HG03280 (cell line): ENCODE data around the gene NR1H3.
A peak's percentile ranks its signal among the peaks of the same experiment; 100 is the strongest.

Source experiments
- ATAC-seq: cut with Tn5 transposase; IDR thresholded peaks from one replicate; pipeline ENCODE4 v1.9.1; 2021; ENCODE audit warnings: mild to moderate bottlenecking, moderate library complexity; ENCODE audit not compliant: unreplicated experiment

NR1H3 gene

DNA sequence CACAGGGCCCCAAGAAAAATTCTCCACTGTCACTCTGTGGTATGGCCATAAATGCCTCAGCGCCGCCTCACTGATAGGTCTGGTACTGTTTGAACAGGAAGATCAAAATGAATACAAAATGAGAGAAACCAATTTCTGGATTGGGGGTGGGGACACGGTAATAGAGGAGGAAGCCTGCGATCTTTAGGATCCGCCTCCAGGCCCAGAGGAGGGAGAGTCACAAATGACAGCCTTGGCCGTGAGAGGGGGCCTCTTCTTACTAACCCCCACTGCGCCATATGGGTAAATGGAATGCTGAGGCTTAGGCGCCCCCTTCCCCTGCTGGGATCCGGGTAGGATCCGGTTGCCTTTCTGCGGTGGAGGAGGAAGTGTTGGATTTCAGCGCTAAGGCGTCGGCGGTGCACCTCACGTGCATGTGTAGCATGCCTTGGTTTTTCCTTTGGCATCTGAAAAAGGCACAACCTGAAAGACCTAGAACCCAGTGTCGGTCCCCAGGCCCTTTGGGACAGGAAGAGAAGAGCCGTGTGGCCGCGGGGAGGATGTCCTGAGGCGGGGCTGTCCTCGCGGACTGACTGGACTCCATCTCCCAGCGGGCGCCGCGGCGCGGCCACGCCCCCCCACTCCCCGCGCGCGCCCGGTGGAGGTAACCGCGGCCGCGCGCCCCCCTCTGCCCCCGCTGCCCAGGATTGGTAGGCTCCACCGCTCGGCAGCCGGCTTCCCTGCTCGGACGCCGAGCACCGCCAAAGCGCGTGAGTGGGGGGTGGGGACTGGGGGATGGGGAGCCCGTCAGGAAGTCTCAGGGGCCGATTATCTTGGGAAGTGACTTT lies 11.4 kb downstream of the NR1H3 start:
- peak; percentile 55 for ATAC-seq

DNA sequence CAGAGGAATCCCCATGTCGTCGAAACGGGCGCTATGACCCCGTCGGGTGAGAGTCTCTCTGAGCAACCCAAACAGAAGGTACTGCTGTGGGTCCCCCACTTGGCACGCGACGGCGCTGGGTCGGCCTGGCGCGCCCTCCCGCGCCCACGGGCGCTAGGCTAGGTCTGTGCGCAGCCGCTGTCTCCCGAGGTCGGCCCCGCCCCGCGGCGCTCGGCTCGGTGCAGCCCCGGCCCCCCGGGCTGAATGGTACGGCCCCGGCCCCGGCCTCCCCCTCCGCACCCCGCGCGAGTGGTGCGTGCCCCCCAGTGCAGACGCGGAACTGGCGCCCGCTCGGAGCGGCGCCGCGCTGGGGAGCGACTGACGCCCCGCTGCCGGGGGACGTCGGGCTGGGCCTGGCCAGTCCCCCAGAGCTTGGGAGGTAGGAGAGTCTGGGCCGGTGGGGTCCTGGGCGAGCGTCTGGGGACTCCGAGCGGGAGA lies 12.1 kb downstream of the NR1H3 start, which contains the start of gene MADD:
Gene MADD, plus strand, starts transcription at position 305 of the 477 bp plus-strand sequence.
- ATAC-seq, result peak; percentile 82

DNA sequence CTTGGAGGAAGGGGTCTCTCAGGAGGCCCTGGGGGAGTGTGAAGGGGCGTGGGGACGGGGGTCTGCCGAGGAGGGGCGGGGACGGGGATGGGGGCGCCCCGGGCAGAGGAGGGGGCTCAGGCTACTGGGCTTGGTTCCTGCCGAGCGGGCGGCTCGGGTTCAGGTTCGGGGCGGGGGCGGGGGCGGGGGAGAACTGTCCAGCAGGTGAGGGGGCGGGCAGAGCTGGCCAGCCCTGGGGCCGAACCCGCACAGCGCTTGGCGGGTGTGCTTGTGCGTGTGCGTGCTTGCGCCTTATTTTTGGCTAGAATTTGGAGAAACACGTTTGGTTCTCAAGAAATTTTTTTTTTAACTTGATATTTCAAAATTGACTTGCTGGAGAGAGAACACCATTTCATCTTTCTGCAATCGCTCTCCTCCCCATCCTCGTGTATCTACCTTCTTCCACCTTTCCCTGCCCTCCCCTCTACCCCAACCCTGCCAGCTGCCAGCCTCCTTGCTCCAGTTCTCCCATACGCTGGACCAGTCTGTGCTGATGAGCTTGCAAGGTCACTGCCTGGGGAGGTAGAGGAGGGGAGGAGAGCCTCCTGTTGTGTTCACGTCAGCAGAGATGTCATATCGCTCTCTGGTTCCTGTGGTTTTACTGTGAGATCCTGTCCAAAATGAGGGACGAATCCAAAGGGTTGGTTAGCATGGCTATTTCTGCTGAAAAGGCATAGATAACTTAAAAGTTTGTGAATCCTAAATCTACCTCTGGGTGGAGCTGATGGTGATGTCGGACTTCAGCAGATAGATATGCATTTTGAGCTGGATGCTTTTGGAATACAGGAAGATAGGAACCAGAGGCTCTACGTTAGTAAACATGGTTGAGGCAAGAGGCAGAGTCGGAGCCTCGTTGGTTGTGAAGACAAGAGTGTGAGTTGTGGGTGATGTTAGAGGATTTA lies 12.8 kb downstream of the NR1H3 start:
- ATAC-seq, result no peak

DNA sequence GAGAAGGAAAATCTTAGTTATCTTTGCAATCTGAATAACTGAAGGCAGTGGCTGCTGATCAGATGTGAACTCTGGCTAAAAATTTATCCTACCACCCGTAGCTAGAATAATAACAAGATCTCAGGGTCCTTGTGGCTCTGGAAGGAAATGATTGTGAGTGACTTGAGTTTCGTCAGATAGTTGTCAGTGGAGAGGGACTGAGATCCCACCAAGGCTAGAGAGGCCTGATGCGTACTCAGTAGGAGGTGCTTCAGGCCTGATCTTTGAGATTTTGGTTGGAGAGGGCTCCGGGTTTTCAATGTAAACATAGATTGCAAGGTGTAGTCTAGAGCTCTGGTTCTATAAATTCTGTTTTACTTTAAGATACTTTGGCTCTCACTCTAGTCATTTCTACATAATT lies 13.5 kb downstream of the NR1H3 start:
- no peak for ATAC-seq

DNA sequence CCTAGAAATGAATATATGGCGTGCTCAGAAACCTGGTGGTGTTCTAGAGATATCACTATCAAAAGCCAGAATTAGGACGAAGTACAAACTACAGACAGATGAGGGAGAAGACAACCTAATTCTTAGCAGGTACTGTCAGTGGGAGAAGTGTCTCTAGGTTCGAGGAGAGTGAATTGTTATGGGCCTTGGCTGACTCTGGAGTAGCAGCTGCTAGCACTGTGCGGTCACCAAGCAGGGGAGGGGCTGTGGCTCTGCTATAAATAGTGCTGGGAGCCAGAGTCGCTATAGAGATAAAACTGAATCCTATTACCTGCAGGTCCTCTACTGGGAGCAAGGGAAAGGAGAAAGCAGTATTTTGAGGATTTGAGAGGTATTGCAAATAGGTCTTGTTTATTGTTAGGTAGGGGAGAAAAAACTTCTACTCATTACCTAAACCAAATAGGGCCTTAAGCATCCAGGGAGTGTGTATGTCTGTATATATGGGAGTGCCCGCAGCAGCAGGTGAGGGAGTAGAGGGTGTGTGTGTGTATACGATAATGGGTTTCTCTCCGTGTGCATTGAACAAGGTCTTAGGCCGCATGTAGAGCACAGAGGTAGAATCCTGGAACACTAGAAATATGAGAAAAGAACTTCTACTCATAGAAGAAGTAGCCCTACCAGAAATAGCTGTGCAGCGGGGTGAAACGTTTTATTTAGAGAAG lies 14.3 kb downstream of the NR1H3 start:
- no peak for ATAC-seq

DNA sequence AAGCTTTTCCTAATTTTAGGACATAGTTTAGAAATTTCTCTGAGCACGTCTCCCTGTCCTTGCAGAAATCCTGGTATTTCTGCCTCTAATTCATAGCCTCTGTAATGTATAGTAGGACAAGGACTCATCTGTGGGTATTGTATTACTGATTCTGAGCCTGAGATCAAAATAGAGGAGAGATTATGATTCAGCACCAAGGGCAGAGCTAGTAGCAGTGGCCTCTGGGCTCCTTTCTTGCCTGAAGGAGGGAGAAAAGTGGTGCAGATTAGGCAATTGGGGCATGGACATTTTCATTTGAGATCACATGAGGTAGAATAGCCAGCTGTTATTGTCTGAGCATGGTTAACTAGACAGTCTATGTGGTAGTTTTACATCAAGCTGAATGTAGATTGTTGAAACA lies 14.9 kb downstream of the NR1H3 start:
- ATAC-seq, result no peak

DNA sequence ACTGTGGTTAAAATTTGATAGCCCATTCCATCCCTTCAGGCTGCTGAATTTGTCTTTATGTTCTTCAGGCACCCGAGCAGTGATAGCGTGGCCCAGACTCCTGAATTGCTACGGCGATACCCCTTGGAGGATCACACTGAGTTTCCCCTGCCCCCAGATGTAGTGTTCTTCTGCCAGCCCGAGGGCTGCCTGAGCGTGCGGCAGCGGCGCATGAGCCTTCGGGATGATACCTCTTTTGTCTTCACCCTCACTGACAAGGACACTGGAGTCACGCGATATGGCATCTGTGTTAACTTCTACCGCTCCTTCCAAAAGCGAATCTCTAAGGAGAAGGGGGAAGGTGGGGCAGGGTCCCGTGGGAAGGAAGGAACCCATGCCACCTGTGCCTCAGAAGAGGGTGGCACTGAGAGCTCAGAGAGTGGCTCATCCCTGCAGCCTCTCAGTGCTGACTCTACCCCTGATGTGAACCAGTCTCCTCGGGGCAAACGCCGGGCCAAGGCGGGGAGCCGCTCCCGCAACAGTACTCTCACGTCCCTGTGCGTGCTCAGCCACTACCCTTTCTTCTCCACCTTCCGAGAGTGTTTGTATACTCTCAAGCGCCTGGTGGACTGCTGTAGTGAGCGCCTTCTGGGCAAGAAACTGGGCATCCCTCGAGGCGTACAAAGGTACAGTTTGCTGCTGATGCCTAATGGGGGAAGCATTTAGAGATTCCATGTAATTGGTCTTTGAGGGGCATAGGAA lies 16.9 kb downstream of the NR1H3 start:
- no peak for ATAC-seq

DNA sequence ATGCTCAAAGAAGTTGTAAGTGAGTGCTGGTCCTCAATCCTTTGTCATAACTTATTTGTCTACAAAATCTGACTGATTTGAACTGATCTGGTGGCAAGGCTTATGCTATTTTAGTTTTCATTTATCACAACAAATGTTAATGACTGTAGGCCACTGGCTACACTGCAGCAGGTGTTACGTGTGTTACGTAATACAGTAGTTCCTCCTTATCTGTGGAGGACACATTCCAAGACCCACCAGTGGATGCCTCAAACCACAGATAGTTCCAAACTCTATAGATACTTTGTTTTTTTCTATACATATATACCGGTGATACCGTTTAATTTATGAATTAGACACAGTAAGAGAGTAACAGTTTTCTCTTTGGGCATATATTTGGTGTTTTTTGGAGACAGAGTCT lies 19.1 kb downstream of the NR1H3 start:
- ATAC-seq, result no peak

DNA sequence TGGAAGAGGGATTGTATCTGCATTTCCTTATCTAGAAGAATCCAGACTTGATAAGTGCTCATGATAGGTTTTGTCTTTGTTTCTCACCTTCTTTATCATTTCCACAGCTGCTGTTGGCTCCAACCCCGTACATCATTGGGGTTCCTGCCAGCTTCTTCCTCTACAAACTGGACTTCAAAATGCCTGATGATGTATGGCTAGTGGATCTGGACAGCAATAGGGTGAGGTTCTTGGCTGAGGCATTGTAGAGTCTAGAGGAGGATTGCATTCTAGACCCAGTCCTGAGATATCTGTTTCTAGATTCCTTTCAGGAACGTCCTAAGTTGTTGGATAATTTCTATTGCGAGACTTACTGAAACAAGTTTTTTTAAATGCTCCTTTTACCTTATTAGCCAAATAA lies 20.3 kb downstream of the NR1H3 start:
- ATAC-seq, result no peak

DNA sequence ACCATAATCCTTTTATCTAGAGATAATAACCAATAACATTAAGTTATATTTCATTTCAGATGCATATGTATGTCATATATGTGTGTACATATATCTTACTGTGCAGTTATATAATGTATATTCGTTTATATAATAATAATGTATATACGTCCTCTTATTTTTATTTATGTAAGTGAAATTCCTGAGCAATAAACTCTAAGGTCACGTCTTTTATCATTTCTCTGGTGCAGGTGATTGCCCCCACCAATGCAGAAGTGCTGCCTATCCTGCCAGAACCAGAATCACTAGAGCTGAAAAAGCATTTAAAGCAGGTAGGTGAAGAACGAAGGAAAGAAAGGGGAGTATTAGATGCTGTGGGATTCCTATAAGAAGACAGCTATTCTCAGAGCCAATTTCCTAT lies 21.0 kb downstream of the NR1H3 start:
- ATAC-seq, result no peak

DNA sequence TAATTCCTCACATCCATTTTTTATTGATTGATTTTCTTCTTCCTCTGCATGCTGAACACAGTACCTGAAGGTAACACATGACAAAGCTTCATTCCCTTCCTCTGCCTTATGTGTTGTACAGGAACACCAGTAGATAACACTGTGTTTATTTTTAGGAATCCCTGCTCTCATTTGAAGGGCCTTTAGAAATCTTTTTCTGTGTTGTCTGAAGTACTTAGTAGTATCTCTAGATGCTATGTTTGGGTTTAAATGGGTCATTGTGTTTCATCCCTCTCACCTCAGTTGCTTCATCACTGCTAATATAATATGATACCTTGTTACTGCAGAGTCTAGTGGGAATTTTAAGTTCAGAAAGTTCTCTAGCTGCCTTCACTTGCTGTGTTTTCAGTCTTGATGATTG lies 22.3 kb downstream of the NR1H3 start:
- no peak for ATAC-seq

DNA sequence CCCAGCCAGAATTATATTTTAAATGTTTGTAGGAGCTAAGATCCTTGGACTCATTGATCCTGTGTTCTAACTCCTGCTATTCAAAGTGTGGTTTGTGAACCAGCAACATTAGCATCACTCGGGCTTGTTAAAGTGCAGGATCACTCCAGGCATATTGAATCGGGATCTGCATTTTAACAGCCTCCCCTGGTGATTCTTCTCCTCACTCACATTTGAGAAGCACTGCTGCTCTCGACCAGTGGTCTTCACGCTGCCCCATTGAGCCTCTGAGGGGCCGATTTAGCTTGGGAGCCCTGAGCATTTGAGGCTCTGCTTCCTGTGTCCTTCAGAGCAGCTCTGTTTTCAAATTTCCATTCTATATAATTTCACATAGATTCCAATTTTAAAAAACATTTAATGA lies 23.1 kb downstream of the NR1H3 start:
- ATAC-seq, result no peak

DNA sequence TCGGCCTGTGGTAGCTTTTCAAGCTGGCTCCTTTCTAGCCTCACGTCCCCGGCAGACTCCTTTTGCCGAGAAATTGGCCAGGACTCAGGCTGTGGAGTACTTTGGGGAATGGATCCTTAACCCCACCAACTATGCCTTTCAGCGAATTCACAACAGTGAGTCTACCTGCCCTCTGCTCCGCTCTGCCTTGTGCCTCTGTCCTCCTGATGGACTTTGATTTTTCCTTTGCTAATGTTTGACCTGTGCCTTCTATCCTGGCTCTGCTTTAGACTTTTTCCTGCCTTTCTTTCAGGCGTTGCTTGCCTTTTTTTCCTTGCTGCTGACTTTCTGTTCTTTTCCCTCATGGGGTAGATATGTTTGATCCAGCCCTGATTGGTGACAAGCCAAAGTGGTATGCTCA lies 24.7 kb downstream of the NR1H3 start:
- ATAC-seq, result no peak

DNA sequence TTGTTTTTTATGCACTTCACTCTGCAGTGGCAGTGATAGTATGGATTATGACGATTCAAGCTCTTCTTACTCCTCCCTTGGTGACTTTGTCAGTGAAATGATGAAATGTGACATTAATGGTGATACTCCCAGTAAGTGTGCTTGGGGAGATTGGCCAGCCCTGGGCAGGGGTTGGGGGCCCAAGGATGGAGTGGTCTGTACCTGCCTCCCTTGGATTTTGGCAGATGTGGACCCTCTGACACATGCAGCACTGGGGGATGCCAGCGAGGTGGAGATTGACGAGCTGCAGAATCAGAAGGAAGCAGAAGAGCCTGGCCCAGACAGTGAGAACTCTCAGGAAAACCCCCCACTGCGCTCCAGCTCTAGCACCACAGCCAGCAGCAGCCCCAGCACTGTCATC lies 26.4 kb downstream of the NR1H3 start:
- no peak for ATAC-seq

DNA sequence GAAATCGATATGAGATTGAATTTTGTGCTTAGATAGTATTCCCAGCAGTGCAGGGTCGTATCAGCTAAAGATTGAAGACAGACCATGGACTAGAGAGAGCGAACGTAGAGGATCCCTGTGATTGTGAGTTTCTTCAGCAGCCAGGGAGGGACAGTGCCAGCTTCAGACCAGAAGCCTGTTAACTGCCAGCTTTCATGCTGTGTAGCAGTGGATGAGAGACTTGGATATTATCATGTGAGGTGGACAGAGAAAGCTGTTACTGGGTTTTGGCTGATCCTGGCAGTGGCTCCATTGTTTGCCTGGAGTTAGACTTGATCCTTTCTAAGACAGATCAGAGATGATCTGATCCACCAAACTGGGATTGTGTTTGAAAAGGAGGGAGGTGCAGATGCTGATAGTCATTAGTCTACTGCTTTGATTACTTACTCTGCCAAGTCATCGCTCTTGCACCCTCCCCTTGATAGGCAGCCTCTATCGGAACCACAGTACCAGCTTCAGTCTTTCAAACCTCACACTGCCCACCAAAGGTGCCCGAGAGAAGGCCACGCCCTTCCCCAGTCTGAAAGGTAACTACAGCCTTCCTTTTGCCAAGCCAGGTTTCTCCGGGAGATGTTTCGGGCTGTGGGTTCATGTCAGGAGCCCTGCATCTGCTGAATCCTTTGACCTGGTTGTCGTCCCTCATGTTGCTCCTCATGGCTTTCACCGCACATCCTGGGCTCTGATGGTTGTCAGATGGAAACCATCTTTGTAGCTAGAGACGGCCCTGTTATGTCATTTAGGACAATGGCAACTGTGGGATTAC lies 28.4 kb downstream of the NR1H3 start:
- ATAC-seq, result no peak

DNA sequence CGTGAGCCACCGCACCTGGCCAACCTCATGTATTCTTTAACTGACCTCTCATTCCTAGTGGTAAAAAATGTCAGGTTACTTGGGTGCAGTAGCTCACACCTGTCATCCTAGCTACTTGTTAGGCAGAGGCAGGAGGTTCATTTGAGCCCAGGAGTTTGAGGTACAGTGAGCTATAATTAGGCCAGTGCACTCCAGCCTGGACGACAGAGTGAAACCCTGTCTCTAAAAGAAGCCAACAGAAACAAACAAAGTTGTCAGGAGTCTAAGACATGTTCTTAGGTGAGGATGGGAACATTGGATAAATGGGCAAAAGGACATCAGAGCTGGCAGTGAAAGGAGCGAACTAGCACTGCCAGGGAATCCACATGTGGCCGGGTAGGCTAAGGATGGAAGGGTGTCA lies 30.3 kb downstream of the NR1H3 start:
- no peak for ATAC-seq

DNA sequence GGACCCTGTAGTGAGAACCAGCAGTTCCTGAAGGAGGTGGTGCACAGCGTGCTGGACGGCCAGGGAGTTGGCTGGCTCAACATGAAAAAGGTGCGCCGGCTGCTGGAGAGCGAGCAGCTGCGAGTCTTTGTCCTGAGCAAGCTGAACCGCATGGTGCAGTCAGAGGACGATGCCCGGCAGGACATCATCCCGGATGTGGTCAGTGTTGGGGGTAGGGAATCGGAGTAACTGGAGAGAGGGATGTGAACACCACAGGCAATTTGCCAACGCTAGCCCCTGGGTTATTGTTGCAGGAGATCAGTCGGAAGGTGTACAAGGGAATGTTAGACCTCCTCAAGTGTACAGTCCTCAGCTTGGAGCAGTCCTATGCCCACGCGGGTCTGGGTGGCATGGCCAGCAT lies 32.1 kb downstream of the NR1H3 start:
- no peak for ATAC-seq

DNA sequence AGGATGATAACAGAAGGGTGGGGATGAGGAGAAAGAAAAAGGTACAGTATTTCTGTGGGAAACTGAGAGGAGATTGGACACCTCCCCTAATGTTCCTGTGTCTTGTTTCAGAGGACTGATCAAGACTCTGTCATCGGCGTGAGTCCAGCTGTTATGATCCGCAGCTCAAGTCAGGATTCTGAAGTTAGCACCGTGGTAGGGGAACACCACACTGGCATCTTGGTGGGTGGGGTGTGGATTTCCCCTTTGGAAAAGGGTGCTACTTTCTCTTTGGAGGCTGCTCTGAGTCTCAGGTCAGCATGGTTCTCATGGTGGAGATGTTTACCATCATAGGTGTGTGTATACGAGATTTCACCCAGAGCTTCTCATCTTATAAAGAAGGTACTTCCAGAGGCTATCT lies 37.6 kb downstream of the NR1H3 start:
- no peak for ATAC-seq

DNA sequence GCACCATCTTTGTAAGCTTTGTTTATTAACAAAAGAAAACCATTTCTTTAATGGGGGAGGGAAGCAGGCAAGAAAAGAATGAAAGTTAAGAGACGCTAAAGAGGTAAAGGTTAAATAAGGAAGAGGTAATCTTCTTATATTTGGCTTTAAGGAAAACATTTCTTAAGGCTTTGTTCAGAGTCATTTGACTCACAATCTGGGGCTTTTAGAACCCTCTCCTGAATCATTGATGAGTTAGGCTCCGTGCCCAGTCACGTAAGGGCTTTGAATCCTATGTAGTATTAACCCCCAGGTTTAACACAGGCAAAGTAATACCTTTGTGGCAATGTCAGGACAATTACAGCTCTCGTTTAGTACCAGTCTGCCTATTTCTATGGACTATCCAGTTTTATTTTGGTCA lies 38.2 kb downstream of the NR1H3 start:
- ATAC-seq, result no peak

DNA sequence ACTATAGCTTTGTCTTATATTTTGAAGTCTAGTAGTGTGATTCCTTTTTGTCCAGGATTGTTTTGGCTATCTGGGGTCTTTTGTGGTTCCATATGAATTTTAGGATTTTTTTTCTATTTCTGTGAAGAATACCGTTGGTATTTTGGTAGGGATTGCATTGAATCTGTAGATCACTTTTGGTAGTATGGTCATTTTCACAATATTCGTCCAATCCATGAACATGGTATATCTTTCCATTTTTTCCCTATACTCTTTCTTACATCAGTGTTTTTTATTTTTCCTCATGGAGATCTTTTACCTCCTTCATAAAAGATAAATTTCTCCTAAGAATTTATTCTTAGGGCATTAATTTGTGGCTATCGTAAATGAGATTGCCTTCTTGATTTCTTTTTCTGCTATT lies 41.3 kb downstream of the NR1H3 start:
- no peak for ATAC-seq
